ENCODE data around the gene SH3YL1.

DNA sequence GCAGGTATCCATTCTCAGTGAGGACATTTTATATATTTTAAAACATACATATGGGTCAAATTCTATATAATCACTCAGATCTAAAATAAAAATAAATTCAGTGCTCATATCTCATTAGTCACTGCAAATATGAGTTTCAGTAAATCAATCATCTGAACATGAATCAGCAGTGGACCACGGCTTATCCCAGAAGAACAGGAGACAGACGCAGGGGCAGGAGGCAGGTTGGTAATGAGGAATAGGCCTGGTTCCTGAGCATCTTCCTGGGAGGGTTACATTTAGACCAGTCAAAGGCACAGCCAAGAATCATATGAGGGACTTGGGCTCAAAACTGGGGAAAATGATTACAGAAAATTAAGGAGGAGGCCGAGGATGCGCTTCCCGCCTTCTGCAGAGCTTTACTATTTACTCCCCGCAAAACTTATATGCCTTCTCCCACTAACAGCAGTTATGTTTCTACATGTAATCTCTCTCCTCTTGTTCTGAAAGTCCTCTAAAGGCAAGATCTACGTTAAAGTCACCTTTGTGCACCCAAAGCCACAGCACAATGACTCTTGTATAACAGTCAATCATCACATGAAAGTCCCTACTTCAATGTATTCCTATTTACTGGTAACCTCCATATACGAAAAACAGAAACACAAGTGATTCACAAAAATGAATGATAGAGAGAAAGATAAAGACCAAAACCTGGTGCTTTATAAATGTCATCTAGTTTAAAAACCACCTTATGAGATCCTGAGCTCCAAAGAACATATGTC lies 35.1 kb downstream of the SH3YL1 start:
- TF ChIP-seq, protein P1, sequence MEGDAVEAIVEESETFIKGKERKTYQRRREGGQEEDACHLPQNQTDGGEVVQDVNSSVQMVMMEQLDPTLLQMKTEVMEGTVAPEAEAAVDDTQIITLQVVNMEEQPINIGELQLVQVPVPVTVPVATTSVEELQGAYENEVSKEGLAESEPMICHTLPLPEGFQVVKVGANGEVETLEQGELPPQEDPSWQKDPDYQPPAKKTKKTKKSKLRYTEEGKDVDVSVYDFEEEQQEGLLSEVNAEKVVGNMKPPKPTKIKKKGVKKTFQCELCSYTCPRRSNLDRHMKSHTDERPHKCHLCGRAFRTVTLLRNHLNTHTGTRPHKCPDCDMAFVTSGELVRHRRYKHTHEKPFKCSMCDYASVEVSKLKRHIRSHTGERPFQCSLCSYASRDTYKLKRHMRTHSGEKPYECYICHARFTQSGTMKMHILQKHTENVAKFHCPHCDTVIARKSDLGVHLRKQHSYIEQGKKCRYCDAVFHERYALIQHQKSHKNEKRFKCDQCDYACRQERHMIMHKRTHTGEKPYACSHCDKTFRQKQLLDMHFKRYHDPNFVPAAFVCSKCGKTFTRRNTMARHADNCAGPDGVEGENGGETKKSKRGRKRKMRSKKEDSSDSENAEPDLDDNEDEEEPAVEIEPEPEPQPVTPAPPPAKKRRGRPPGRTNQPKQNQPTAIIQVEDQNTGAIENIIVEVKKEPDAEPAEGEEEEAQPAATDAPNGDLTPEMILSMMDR (conservative IDR thresholded peaks at IDR 0.05; ENCODE audit: low read depth, low read length), result no peak
- no peak for TF ChIP-seq EZH2 (IDR thresholded peaks at IDR 0.05; ENCODE audit: low read length, unreplicated experiment)
- TF ChIP-seq EZH2phosphoT487 (IDR thresholded peaks at IDR 0.05; ENCODE audit: borderline replicate concordance, low read length), result no peak
